Stomach (tissue), 4 donors: ENCODE measurements around the gene ANKRD42.

Source experiments
- POLR2A ChIP-seq, 4 donors: fragments of 450-650 bp; IDR thresholded peaks; one replicate each; pipeline ENCODE4 v1.6.1; 2016; ENCODE audit warnings: antibody characterized with exemption in 4 of 4, control low read depth in 2 of 4, mild to moderate bottlenecking in 1 of 4, moderate library complexity in 1 of 4
- TF ChIP-seq, protein P1 (sequence below), 7 experiments: fragments of 450-650 bp in 4 of 7; fragments of 200-600 bp in 3 of 7; sonication (generic) in 3 of 7; IDR thresholded peaks; one replicate each; pipeline ENCODE4 v1.5.1; 2016 to 2019; ENCODE audit warnings: antibody characterized with exemption in 7 of 7, control low read depth in 2 of 7, mild to moderate bottlenecking in 1 of 7

DNA sequence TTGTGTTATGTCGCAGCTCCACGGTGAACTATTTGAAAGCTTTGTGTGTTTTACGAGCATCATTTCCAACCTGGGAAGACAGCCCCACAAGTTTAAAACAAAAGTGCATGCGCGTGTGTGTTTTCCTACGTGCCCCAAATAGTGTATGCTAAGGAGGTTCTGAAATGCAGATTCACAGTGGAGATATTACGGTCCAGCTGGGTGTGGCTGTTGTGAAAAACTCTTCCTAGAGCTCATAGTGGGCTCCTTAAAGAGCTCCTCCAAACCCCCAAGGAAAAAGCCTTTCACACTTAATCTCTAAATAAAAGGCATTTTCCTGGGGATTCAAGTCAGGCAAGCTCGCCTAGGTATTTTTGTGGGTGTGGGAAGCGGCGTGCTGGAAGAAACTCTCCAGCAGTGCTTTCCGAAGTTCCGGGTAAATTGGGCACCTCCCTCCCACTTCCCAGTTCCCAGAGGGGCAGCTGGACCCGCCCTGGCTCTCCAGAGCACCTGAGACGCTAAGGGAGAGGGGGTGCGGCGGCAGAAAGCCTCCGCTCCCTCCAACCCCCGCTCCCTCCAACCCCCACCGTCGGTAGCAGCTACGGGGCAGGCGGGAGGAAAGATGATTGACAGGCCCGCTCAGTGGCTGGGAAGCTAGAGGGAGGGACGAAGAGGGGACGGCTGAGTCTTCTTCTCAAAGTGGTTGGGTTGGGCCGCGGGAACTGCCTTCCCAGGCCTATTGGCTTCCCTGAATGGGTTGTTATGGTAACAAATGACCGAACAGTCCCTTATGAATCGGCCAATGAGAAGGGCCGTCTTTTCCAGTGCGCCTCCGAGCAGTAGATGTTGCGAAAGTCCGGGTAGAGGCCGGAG lies 37.1 kb upstream of the ANKRD42 start:
- TF ChIP-seq, protein P1, sequence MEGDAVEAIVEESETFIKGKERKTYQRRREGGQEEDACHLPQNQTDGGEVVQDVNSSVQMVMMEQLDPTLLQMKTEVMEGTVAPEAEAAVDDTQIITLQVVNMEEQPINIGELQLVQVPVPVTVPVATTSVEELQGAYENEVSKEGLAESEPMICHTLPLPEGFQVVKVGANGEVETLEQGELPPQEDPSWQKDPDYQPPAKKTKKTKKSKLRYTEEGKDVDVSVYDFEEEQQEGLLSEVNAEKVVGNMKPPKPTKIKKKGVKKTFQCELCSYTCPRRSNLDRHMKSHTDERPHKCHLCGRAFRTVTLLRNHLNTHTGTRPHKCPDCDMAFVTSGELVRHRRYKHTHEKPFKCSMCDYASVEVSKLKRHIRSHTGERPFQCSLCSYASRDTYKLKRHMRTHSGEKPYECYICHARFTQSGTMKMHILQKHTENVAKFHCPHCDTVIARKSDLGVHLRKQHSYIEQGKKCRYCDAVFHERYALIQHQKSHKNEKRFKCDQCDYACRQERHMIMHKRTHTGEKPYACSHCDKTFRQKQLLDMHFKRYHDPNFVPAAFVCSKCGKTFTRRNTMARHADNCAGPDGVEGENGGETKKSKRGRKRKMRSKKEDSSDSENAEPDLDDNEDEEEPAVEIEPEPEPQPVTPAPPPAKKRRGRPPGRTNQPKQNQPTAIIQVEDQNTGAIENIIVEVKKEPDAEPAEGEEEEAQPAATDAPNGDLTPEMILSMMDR (IDR thresholded peaks at IDR 0.05): no peak
- TF ChIP-seq POLR2A (IDR thresholded peaks at IDR 0.05): peak in 1 of 4 donors; percentile 26
